Stimulated activated CD4-positive, alpha-beta T cell treated with anti-CD3 and anti-CD28 coated beads, Interleukin-2, amount 100 ng/mL, for 4 hours (primary cell): ENCODE measurements around the gene SAAL1.
"Not testable (repeated sequence)": the region's sequence is repeated elsewhere in the genome, so short reads cannot be mapped to it uniquely, and the experiment has no call there.

Experiments
- DNase-seq: peaks from one replicate; pipeline ENCODE4 v3.0.0-alpha.2; 2020; ENCODE audit warnings: low read depth

SAAL1 gene, protein sequence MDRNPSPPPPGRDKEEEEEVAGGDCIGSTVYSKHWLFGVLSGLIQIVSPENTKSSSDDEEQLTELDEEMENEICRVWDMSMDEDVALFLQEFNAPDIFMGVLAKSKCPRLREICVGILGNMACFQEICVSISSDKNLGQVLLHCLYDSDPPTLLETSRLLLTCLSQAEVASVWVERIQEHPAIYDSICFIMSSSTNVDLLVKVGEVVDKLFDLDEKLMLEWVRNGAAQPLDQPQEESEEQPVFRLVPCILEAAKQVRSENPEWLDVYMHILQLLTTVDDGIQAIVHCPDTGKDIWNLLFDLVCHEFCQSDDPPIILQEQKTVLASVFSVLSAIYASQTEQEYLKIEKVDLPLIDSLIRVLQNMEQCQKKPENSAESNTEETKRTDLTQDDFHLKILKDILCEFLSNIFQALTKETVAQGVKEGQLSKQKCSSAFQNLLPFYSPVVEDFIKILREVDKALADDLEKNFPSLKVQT

DNA sequence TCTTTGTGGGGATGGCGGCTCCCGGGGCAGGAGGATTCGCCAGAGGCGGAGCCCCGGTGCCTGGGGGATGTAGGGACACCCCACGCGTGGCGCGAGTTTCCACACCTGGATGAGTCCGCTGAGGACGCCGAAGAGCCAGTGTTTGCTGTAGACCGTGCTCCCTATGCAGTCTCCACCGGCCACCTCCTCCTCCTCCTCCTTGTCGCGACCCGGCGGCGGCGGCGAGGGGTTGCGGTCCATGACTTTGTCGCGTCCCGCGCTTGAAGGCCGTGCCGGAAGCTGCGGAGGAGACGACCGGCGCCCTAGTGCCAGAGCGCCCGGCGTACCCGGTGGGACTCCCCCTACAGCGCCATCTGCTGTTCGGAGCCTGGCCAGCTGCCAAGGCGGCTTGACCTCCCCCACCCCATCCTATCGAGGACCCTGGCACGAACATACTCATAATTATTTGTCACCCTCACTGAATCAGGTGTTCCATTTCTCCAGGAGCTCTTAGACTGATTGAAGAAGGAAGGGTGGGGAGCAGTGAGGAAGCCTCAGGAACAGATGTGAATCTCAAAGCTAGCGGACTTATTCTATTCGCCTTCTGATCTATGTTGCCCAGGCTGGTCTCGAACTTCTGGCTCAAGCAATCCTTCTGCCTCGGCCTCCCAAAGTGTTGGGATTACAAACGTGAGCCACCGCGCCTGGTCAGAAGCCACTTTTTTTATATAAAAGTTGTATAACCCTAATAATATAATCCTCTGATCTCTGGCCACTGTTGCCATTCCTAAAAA, at the start of gene SAAL1:
Gene SAAL1, minus strand, starts transcription at position 281 of the 773 bp plus-strand sequence. Its CDS starts 41 bp downstream, at position 240.
- peak; percentile 84 for DNase-seq

DNA sequence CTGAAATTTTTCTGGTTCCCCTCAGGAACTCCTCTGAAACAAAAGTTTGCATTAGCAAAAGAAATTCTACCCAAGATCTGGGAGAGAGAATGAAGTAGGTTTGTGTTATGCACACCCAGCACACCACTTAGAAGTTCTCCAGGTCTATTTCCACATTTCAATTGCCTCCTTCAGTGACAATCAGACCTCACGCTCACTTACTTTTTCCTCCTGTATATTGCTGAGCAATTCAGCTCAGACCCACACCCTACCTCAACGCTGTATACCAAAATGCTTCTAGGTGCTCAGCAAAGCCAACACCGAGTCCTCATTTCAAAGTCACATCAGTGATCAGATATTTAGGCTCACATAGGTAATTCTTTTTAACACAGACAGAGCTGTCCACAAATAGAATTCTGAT, 45.7 kb upstream of the SAAL1 start:
- no peak for DNase-seq

GRCh38 chr11:18145837-18146236, 40.0 kb upstream of the SAAL1 start:
- no peak for DNase-seq

- DNase-seq, result no peak
Measured at GRCh38 chr11:18145025-18145424, 39.1 kb upstream of the SAAL1 start.

DNA sequence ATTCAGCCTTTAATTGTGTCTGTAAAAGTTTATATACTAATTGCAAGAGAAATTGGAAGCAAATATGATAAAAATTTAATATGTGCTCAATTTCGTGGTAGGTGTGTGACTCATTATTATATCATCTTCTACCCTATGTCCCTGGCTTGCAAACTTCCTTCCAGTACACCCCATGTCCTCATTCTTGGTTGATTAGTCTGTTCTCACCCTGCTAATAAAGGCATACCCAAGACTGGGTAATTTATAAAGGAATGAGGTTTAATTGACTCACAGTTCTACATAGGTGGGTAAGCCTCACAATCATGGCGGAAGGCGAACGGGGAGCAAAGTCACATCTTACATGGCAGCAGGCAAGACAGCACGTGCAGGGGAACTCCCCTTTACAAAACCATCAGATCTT, 38.4 kb upstream of the SAAL1 start:
- no peak for DNase-seq

- no peak for DNase-seq
Measured at GRCh38 chr11:18140145-18140544, 34.3 kb upstream of the SAAL1 start.

GRCh38 chr11:18137186-18137800, 31.4 kb upstream of the SAAL1 start:
- DNase-seq, result no peak

DNA sequence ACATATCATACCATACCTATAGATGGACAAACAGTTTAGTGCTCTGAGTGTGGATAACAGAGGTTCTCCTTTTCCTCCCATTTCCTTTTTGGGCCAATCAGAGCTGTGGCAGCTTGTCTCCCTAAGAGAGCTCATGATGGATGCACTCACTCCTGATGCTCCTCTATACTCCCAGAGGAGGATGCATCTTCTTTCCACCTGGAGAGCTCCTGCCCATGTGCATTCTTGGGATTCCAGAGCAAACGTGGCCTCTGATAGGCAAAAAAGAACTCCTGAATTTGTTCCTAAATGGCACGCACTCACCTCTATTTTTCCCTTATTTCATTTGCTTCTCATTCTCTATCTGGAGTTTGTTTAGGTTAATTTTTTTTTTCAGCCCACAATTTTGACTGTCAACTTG, 29.4 kb upstream of the SAAL1 start:
- DNase-seq, result no peak

GRCh38 chr11:18132341-18132740, 26.5 kb upstream of the SAAL1 start, which contains the start of gene MRGPRX3:
MRGPRX3 (plus strand) TSS chr11:18132571; CDS start chr11:18137203, 4,632 bp downstream.
- DNase-seq, result no peak

DNA sequence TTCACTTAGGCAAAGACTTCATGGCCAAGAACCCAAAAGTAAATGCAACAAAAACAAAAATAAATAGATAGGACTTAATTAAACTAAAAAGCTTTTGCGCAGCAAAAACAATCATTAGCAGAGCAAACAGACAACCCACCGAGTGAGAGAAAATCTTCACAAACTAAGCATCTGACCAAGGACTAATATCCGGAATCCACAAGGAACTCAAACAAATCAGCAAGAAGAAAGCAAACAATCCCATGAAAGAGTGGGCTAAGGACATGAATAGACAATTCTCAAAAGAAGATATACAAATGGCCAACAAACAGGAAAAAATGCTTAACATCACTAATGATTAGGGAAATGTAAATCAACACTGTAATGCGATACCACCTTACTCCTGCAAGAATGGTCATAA, 25.2 kb upstream of the SAAL1 start:
- not testable (repeated sequence) for DNase-seq

DNA sequence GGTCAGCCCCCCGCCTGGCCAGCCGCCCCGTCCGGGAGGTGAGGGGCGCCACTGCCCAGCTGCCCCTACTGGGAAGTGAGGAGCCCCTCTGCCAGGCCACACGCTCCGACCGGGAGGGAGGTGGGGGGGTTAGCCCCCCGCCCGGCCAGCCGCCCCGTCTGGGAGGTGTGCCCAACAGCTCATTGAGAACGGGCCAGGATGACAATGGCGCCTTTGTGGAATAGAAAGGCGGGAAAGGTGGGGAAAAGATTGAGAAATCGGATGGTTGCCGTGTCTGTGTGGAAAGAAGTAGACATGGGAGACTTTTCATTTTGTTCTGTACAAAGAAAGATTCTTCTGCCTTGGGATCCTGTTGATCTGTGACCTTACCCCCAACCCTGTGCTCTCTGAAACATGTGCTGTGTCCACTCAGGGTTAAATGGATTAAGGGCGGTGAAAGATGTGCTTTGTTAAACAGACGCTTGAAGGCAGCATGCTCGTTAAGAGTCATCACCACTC, 15.5 kb upstream of the SAAL1 start:
- not testable (repeated sequence) for DNase-seq

- DNase-seq, result peak; percentile 37
Measured at GRCh38 chr11:18115360-18116127, 9.7 kb upstream of the SAAL1 start.

GRCh38 chr11:18111005-18111404, 5.1 kb upstream of the SAAL1 start:
- DNase-seq, result no peak

- no peak for DNase-seq
Measured at GRCh38 chr11:18108254-18108653, 2.4 kb upstream of the SAAL1 start.

DNA sequence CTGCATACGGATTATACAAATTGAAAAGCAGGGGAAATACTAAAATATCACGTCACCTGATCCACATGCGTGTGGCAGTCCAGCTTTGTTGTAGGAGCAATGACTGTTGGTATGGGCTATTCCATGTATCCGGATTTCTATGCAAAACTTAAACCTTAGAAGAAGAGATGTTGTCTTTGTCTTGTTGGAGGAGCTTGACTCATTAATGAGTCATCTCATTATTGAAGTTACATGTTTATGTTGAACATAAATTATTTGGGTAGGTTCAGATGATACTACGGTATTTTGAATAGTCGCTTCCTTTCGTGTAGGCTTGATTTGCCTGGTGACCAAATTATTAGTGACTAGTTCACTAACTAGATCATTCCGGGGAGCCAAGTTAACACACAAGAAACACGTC, 806 bp upstream of the SAAL1 start:
- no peak for DNase-seq

DNA sequence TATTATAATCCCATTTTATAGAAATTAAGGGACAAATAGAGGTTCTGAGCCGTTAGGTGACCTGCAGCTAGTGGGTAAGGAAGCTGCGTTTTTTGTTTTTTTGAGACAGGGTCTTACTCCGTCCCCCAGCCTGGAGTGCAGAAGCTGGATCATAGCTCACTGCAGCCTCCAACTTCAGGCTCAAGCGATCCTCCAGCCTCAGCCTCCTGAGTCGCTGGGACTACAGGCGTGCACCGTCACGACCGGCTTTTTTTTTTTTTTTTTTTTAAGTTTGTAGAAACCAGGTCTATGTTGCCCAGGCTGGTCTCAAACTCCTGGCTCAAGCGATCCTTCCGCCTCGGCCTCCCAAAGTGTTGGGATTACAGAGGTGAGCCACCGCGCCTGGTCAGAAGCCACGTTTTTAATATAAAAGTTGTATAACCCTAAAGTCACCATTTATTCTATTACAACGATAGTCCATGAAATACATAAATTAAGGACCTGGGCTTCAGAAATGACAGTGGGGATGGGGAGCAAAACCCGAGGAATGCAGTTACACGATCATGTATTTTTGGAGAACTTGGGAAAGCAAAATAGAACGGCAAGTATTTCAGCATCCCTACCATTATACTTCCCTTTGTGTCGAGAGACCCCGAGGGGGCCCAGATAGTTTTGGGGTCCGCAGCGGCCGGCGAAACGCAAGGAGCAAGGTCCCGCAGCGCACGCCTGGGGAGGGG, 638 bp downstream of the SAAL1 start:
- no peak for DNase-seq

GRCh38 chr11:18100926-18101656, 4.8 kb downstream of the SAAL1 start:
- no peak for DNase-seq

- no peak for DNase-seq
Measured at GRCh38 chr11:18093959-18094358, 11.9 kb downstream of the SAAL1 start.

DNA sequence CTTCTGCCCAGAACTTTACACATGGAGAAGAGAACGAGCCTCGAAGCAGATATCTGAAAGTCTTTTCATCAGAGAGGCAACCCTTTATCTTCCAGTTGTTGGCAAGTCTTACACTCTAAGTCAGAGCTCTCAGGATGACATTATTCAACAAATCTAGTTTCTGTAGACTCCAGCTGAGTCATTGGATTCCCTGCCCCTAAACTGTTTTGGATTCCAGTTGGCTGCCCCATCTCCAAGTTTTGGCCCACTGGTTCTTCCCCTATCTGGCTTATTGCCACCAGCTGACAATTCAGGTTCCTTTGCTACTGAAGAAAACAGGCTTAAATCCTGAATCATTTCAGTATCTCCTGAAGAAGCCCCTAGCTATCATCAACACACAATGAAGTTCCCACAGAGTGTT, 14.2 kb downstream of the SAAL1 start:
- DNase-seq, result no peak

DNA sequence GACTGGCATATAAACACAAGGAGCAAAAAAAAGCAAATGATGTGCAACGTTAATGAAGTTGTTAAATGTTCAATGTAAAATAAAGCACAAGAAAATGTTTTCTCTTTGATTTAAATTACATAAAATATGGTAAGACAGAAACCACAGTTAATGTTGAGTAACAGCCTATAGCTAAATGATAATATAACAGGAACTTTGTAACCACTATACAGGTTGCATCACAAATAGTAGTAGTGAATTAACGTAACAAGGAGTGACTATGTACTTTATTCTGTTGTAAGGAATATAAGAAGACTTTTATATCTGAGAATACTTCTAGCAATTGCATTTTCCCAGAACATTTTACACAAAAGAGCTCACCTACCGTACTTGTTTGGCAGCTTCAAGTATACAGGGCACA, 16.9 kb downstream of the SAAL1 start:
- DNase-seq, result no peak
